HepG2 (cell line): ENCODE results near the gene HSD11B2.

Experiments used
- BRCA1 ChIP-seq: sonication (generic); formaldehyde crosslinking; IDR thresholded peaks from 2 replicates; pipeline ENCODE4 v1.4.0; 2020; ENCODE audit warnings: missing genetic modification reagents
- CEBPB ChIP-seq: IDR thresholded peaks from 2 replicates; pipeline ENCODE4 v1.6.1; 2011; ENCODE audit warnings: low read depth, low read length, improper control_type of control experiment, borderline replicate concordance
- CTCF ChIP-seq: sonication (generic); formaldehyde crosslinking; IDR thresholded peaks from 2 replicates; pipeline ENCODE4 v1.5.0; 2020; ENCODE audit warnings: mild to moderate bottlenecking, missing genetic modification reagents, moderate library complexity
- MYC ChIP-seq: sonication (generic); formaldehyde crosslinking; IDR thresholded peaks from 2 replicates; pipeline ENCODE4 v1.9.0; 2021; ENCODE audit warnings: missing genetic modification reagents, borderline replicate concordance
- NFE2 ChIP-seq: sonication (generic); formaldehyde crosslinking; IDR thresholded peaks from 2 replicates; pipeline ENCODE4 v1.4.0; 2020; ENCODE audit warnings: missing genetic modification reagents
- NR3C1 ChIP-seq: sonication (generic); formaldehyde crosslinking; IDR thresholded peaks from 2 replicates; pipeline ENCODE4 v1.4.0; 2020; ENCODE audit warnings: missing genetic modification reagents
- PBX2 ChIP-seq: IDR thresholded peaks from 2 replicates; pipeline ENCODE4 v1.6.1; 2016; ENCODE audit warnings: control low read depth
- POLR2A ChIP-seq, 2 experiments: IDR thresholded peaks; 2 replicates each; pipeline ENCODE4 v1.6.1; 2011; ENCODE audit warnings: low read depth in 2 of 2, low read length in 2 of 2, mild to moderate bottlenecking in 1 of 2, moderate library complexity in 1 of 2; ENCODE audit not compliant: insufficient read depth in 1 of 2
- POLR2AphosphoS5 ChIP-seq: IDR thresholded peaks from 2 replicates; pipeline ENCODE4 v1.6.1; 2012; ENCODE audit warnings: low read depth, low read length
- SMAD1 ChIP-seq: sonication (generic); formaldehyde crosslinking; IDR thresholded peaks from 2 replicates; pipeline ENCODE4 v1.4.0; 2020; ENCODE audit warnings: missing genetic modification reagents, low read depth, mild to moderate bottlenecking, borderline replicate concordance
- ZFP36 ChIP-seq: fragments of 150-350 bp; IDR thresholded peaks from 2 replicates; pipeline ENCODE4 v1.6.1; 2018; ENCODE audit warnings: borderline replicate concordance, low read length, low read depth; ENCODE audit not compliant: partially characterized antibody
- ZNF3 ChIP-seq: IDR thresholded peaks from 2 replicates; pipeline ENCODE4 v1.7.0; 2017; ENCODE audit warnings: inconsistent platforms
- ZNF329 ChIP-seq: sonication (generic); formaldehyde crosslinking; IDR thresholded peaks from 2 replicates; pipeline ENCODE4 v1.9.0; 2021; ENCODE audit warnings: low read depth, mild to moderate bottlenecking, missing genetic modification reagents
- ZNF547 ChIP-seq: sonication (generic); formaldehyde crosslinking; IDR thresholded peaks from 2 replicates; pipeline ENCODE4 v1.5.1; 2020; ENCODE audit warnings: mild to moderate bottlenecking, missing genetic modification reagents

GRCh38 chr16:67423015-67423414 lies 7.9 kb upstream of the HSD11B2 start:
- TF ChIP-seq MYC (CRISPR knock-in tag) (no peak), ZNF547 (CRISPR knock-in tag) (no peak), ZFP36 (no peak), CEBPB (no peak), CTCF (CRISPR knock-in tag) (no peak), NFE2 (CRISPR knock-in tag) (no peak), SMAD1 (CRISPR knock-in tag) (no peak), ZNF329 (CRISPR knock-in tag) (no peak), NR3C1 (CRISPR knock-in tag) (no peak), PBX2 (CRISPR knock-in tag) (no peak), POLR2A (IDR thresholded peaks at IDR 0.05; ENCODE audit: insufficient read depth in 1 of 2, low read depth in 2 of 2, low read length in 2 of 2) (no peak), BRCA1 (CRISPR knock-in tag) (no peak), ZNF3 (CRISPR knock-in tag) (no peak), POLR2AphosphoS5 (no peak)
